CD8-positive, alpha-beta memory T cell (primary cell): ENCODE data around the gene COL2A1. TPM values are rescaled to one million over a fixed set of nuclear protein-coding genes. Genes with fewer than 3 reads are reported as not detected.

Experiments used
- CTCF ChIA-PET: fragments of 350-600 bp; sonication (Branson Sonifier 250); formaldehyde crosslinking; loops from one replicate; lab custom pipeline; 2021; ENCODE audit warnings: antibody characterized with exemption; lab: Charles Lee
- POLR2A ChIA-PET: fragments of 350-600 bp; sonication (Branson Sonifier 250); formaldehyde crosslinking; loops from one replicate; lab custom pipeline; 2021; ENCODE audit warnings: antibody characterized with exemption; lab: Charles Lee
- DNase-seq, 5 donors: peaks; one replicate each; pipeline versions ENCODE4 v3.0.0 to v3.0.0-alpha.2; 2020 to 2022; ENCODE audit warnings: mixed read lengths in 1 of 5
- H3K27ac ChIP-seq: one replicate; pipeline ENCODE4 v1.7.0; 2013; ENCODE audit warnings: low read depth, mild to moderate bottlenecking, low read length, moderate library complexity
- H3K27me3 ChIP-seq: 2 replicates; pipeline ENCODE4 v1.7.0; 2013; ENCODE audit warnings: low read length, mild to moderate bottlenecking; ENCODE audit not compliant: insufficient read depth, poor library complexity, severe bottlenecking
- H3K36me3 ChIP-seq: 2 replicates; pipeline ENCODE4 v1.7.0; 2013; ENCODE audit warnings: mild to moderate bottlenecking, low read length, moderate library complexity; ENCODE audit not compliant: insufficient read depth
- H3K4me1 ChIP-seq: 2 replicates; pipeline ENCODE4 v1.7.0; 2013; ENCODE audit warnings: mild to moderate bottlenecking, low read length, moderate library complexity; ENCODE audit not compliant: insufficient read depth
- H3K4me3 ChIP-seq: 2 replicates; pipeline ENCODE4 v1.7.0; 2013; ENCODE audit warnings: mild to moderate bottlenecking, low read length
- H3K9me3 ChIP-seq: 2 replicates; pipeline ENCODE4 v1.7.0; 2013; ENCODE audit warnings: mild to moderate bottlenecking, low read length
- H3K27ac Mint-ChIP-seq, 8 donors: one replicate each; pipeline ENCODE4 v1.8.0; 2020 to 2021; ENCODE audit warnings: mixed read lengths in 8 of 8, mild to moderate bottlenecking in 6 of 8, inconsistent platforms in 3 of 8, moderate library complexity in 3 of 8
- H3K27me3 Mint-ChIP-seq, 2 donors: one replicate each; pipeline ENCODE4 v1.8.0; 2020 to 2021; ENCODE audit warnings: mixed read lengths in 2 of 2, mild to moderate bottlenecking in 1 of 2, moderate library complexity in 1 of 2
- H3K36me3 Mint-ChIP-seq, 3 donors: one replicate each; pipeline ENCODE4 v1.8.0; 2020 to 2021; ENCODE audit warnings: mixed read lengths in 3 of 3, inconsistent platforms in 1 of 3, mild to moderate bottlenecking in 1 of 3
- H3K4me1 Mint-ChIP-seq, 3 donors: one replicate each; pipeline ENCODE4 v1.8.0; 2020 to 2021; ENCODE audit warnings: mixed read lengths in 3 of 3, inconsistent platforms in 1 of 3, mild to moderate bottlenecking in 1 of 3
- H3K4me3 Mint-ChIP-seq, 7 donors: one replicate each; pipeline ENCODE4 v1.8.0; 2020 to 2021; ENCODE audit warnings: mixed read lengths in 7 of 7, mild to moderate bottlenecking in 6 of 7, moderate library complexity in 4 of 7, inconsistent platforms in 2 of 7
- H3K9me3 Mint-ChIP-seq, 5 donors: one replicate each; pipeline ENCODE4 v1.8.0; 2020 to 2022; ENCODE audit warnings: mixed read lengths in 5 of 5, mild to moderate bottlenecking in 3 of 5, moderate library complexity in 2 of 5, inconsistent platforms in 1 of 5
- polyA plus RNA-seq: library from polyadenylated mRNA; unstranded; fragments of 300-500 nt; fragmentation: Illumina TruSeq; gene quantifications from one replicate; pipeline ENCODE4 v1.2.3, GENCODE V29; 2021
- total RNA-seq, 2 experiments: library from RNA; stranded (reverse); gene quantifications; one replicate each; pipeline ENCODE4 v1.2.3, GENCODE V29; 2021

COL2A1 gene
- total and polyA plus RNA-seq, 3 experiments from 2014 or later: not detected

DNA sequence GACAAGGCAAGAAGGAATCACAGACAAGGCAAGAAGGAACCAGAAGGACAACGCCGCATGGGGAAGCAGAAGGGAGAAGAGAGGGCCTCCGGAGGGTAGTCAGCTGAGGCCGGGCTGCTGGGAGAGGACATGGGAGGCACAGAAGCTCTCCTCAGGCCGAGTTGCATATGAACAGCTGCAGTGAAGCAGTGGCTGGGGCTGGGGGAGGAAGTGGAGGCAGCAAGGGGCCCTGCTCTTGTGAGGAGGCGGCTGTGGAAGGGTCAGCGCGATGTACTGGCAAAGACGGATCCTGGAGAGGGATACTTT is 62.8 kb downstream of the COL2A1 start:
- Mint-ChIP-seq H3K27me3 (peaks cover 18 to 24% of the 10 kb centered on the region in 2 donors), H3K36me3 (no peaks in the 10 kb centered on the region), H3K27ac (no peak overlapping the region), H3K9me3 (no peaks in the 10 kb centered on the region), H3K4me3 (no peak overlapping the region), H3K4me1 (peaks cover 0 to 9% (median 7%) of the 10 kb centered on the region in 3 donors)
- Histone ChIP-seq H3K27ac (no peak overlapping the region), H3K36me3 (no peaks in the 10 kb centered on the region), H3K4me1 (no peaks in the 10 kb centered on the region), H3K4me3 (no peak overlapping the region), H3K9me3 (no peaks in the 10 kb centered on the region), H3K27me3 (no peaks in the 10 kb centered on the region)
- ChIA-PET POLR2A (no interaction called here), CTCF (interaction anchor here (1.4 kb wide), 1 partner anchor 22 kb away, joined by 4 read pairs; the partner anchor contains the start of gene TMEM106C)
- DNase-seq: no peak

DNA sequence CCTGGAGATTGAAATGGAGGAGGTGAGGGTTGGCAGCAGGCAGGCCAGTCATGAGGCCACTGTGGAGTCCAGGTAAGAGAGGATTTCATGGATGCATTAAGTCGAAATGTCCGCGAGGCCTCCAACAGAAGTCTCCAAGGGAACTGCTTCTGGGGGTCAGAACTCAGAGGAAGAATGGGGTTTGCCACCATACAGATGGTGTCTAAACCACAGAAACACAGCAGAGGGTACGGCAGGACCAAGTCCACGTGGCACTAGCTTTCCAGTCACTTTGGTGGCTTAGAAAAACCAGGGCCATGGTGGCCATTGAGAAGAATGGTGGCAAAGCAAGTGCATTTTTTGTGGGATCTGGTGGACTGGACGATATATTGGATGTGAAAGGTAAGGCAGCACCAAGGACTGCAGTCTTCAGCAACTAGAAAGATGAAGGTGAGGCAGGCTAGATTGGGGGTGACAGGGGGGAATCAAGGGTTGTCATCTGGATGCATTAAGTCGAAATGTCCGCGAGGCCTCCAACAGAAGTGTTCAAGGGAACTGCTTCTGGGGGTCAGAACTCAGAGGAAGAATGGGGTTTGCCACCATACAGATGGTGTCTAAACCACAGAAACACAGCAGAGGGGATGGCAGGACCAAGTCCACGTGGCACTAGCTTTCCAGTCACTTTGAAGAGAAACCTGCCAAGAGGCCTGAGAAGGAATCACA is 63.4 kb downstream of the COL2A1 start:
- POLR2A ChIA-PET: no interaction called here
- H3K36me3 Mint-ChIP-seq: no peaks in the 10 kb centered on the region
- DNase-seq: no peak
- Histone ChIP-seq H3K4me3 (no peak overlapping the region), H3K27ac (no peak overlapping the region), H3K27me3 (no peaks in the 10 kb centered on the region), H3K9me3 (no peaks in the 10 kb centered on the region), H3K4me1 (no peaks in the 10 kb centered on the region), H3K36me3 (no peaks in the 10 kb centered on the region)
- H3K4me3 Mint-ChIP-seq: no peak overlapping the region
- peaks cover 18 to 24% of the 10 kb centered on the region in 2 donors for H3K27me3 Mint-ChIP-seq
- peaks cover 0 to 9% (median 7%) of the 10 kb centered on the region in 3 donors for H3K4me1 Mint-ChIP-seq
- H3K9me3 Mint-ChIP-seq: no peaks in the 10 kb centered on the region
- CTCF ChIA-PET: interaction anchor here (1.4 kb wide), 1 partner anchor 22 kb away, joined by 4 read pairs; the partner anchor contains the start of gene TMEM106C
- H3K27ac Mint-ChIP-seq: peak overlapping the region in 1 of 8 donors; percentile 32

DNA sequence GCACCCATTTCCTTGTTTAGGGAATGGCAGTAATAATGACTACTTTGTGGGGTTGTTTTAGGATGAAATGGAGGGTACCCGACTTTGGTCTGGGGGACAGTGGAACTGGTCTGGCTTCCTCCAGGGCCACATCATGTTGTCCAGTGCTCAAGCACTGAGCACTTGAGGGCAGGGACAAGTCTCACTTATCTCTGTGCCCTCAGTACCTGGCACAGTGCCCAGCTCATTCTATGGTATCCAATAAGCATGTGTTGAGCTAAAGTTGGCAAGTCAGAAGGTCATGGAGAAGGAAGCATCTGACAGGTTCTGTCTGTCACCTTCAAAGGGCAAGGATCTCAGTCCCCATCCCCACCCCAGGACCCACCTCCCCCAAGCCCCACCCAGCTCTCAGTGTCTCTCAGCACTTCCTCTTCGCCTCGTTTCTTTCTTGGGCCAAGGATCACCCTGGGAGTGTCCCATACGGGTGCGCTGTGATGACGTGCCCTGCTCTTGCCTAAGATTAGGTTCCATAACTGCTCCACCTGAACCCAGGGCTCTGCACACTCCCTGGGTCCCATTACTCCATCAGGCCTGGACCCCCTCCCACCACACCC is 65.2 kb downstream of the COL2A1 start:
- Mint-ChIP-seq H3K4me1 (peaks cover 0 to 9% (median 7%) of the 10 kb centered on the region in 3 donors), H3K27ac (no peak overlapping the region), H3K27me3 (peaks cover 12 to 24% of the 10 kb centered on the region in 2 donors), H3K36me3 (no peaks in the 10 kb centered on the region), H3K4me3 (no peak overlapping the region), H3K9me3 (no peaks in the 10 kb centered on the region)
- CTCF ChIA-PET: interaction anchor here (1.1 kb wide), 1 partner anchor 24 kb away, joined by 3 read pairs; the partner anchor contains the start of gene TMEM106C
- Histone ChIP-seq H3K36me3 (no peaks in the 10 kb centered on the region), H3K9me3 (no peaks in the 10 kb centered on the region), H3K4me3 (no peak overlapping the region), H3K4me1 (no peaks in the 10 kb centered on the region), H3K27me3 (no peaks in the 10 kb centered on the region), H3K27ac (no peak overlapping the region)
- POLR2A ChIA-PET: no interaction called here
- DNase-seq: no peak

DNA sequence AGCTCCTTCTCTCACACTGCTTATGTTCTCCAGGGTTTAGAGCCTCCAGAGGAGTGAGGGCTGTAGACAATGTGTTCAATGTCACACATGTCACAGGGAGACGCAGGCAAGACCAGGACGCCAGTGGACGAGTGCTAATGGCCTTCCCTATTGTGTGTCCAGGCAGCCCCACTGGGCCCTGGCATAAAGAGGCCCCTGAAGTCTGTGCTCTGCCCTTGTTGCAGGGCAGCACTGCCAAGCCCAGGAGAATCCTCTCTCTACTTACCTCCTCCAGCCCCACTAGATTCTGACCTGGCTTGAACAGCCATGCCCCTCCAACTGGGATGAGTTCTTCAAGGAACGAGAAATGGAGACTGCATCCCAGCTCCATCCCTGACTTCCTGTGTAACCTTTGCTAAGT is 65.7 kb downstream of the COL2A1 start:
- CTCF ChIA-PET: interaction anchor here (1.1 to 1.5 kb wide), 2 partner anchors 10 to 25 kb away, joined by 3 to 10 read pairs; partner anchors contain the start of gene TMEM106C
- Histone ChIP-seq H3K9me3 (no peaks in the 10 kb centered on the region), H3K36me3 (no peaks in the 10 kb centered on the region), H3K4me1 (no peaks in the 10 kb centered on the region), H3K27me3 (no peaks in the 10 kb centered on the region), H3K27ac (no peak overlapping the region), H3K4me3 (no peak overlapping the region)
- peak overlapping the region in 1 of 8 donors; percentile 26 for H3K27ac Mint-ChIP-seq
- no peak for DNase-seq
- H3K27me3 Mint-ChIP-seq: peaks cover 12 to 23% of the 10 kb centered on the region in 2 donors
- no peak overlapping the region for H3K4me3 Mint-ChIP-seq
- POLR2A ChIA-PET: no interaction called here
- no peaks in the 10 kb centered on the region for H3K9me3 Mint-ChIP-seq
- peaks cover 0 to 9% (median 7%) of the 10 kb centered on the region in 3 donors for H3K4me1 Mint-ChIP-seq
- H3K36me3 Mint-ChIP-seq: no peaks in the 10 kb centered on the region

DNA sequence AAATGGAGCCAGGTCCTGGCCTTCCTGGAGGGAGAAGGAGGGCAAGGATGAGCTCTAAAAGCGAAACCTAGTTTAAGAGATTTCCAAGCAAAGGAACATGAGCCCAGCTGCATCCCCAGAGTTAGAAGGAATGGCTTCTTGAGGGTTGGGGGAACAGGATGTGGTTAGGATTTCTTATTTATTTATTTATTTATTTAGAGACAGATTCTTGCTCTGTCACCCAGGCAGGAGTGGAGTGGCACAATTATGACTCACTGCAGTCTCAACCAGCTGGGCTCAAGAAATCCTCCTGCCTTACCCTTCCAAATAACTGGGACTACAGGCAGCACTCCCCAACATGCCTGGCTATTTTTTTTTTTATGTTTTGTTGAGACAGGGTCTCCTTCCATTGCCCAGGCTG is 66.2 kb downstream of the COL2A1 start:
- DNase-seq: no peak
- H3K27ac ChIP-seq: no peak overlapping the region
- no peak overlapping the region for H3K4me3 ChIP-seq
- Mint-ChIP-seq H3K36me3 (no peaks in the 10 kb centered on the region), H3K27me3 (peaks cover 12 to 18% of the 10 kb centered on the region in 2 donors), H3K4me3 (no peak overlapping the region), H3K9me3 (no peaks in the 10 kb centered on the region), H3K27ac (no peak overlapping the region), H3K4me1 (peaks cover 0 to 9% (median 7%) of the 10 kb centered on the region in 3 donors)
- no peaks in the 10 kb centered on the region for H3K9me3 ChIP-seq
- H3K27me3 ChIP-seq: no peaks in the 10 kb centered on the region
- no peaks in the 10 kb centered on the region for H3K36me3 ChIP-seq
- no peaks in the 10 kb centered on the region for H3K4me1 ChIP-seq
- CTCF ChIA-PET: interaction anchor here (1.1 to 1.5 kb wide), 2 partner anchors 11 to 25 kb away, joined by 3 to 10 read pairs; partner anchors contain the start of gene TMEM106C
- POLR2A ChIA-PET: no interaction called here

DNA sequence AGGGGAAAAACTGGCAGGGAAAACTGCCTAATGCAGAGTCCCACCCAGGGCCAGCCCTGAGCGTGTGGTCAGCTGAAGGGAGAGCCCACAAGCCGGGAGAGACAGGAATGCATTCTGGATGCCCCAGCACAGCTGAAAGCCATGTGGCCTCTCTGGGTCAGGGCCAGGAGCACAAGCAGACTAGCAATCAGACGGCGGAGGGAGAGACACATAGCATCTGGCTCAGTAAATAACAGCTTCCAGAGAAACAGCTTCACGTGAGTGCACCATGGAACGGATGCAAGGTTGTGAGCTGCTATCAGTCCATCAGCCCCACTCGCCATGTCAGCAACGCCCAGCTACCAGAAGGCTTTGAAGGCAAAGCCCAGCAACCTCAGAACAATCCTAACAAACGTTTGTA is 69.1 kb downstream of the COL2A1 start:
- Mint-ChIP-seq H3K36me3 (no peaks in the 10 kb centered on the region), H3K27me3 (peaks cover 2 to 22% of the 10 kb centered on the region in 2 donors), H3K4me3 (no peak overlapping the region), H3K4me1 (no peaks in the 10 kb centered on the region), H3K27ac (no peak overlapping the region), H3K9me3 (no peaks in the 10 kb centered on the region)
- Histone ChIP-seq H3K27me3 (no peaks in the 10 kb centered on the region), H3K9me3 (no peaks in the 10 kb centered on the region), H3K36me3 (no peaks in the 10 kb centered on the region), H3K27ac (no peak overlapping the region), H3K4me1 (no peaks in the 10 kb centered on the region), H3K4me3 (no peak overlapping the region)
- CTCF ChIA-PET: no interaction called here
- POLR2A ChIA-PET: no interaction called here
- DNase-seq: no peak

DNA sequence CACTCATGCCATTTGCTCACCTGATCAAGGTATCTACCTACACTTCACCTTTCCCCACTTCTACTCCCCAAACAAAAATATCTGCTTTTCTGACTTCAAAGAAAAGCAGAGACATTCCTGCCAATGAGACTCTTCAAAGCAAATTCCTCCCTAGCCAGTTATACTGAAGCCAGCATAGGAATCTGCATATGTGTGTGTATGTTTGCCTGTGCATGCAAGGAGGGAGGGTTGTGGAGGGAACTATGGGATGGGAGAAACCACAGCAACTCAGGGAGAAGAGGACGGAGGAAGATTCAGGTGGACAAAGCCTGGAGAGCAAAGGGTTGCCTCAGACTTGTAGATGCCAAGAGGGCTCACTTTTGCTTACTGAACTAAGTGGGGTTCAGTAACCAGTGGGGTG is 73.1 kb downstream of the COL2A1 start:
- POLR2A ChIA-PET: no interaction called here
- Mint-ChIP-seq H3K4me1 (no peaks in the 10 kb centered on the region), H3K27ac (no peak overlapping the region), H3K27me3 (peaks cover 5 to 21% of the 10 kb centered on the region in 2 donors), H3K9me3 (no peaks in the 10 kb centered on the region), H3K4me3 (no peak overlapping the region), H3K36me3 (no peaks in the 10 kb centered on the region)
- Histone ChIP-seq H3K9me3 (no peaks in the 10 kb centered on the region), H3K27ac (no peak overlapping the region), H3K27me3 (peaks cover 6% of the 10 kb centered on the region), H3K36me3 (no peaks in the 10 kb centered on the region), H3K4me3 (no peak overlapping the region), H3K4me1 (no peaks in the 10 kb centered on the region)
- CTCF ChIA-PET: no interaction called here
- DNase-seq: no peak

DNA sequence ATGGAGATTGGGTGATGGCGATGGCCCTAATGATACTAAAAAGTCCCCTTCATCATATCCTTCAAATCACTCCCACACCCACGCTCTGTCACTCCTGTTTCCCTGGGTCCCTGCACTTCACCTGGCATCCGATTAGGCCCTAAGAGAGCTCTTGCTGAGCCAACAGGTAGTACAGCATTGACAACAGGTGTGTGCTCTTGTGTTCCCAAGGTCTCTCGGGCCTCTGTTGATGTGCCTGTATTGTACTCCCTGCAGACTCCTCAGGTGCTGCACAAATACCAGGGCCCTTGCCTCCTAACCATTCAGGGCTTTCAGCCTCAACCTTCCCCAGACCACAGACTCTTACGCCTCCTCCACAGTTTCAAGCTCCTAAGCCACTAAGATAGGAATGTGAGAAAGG is 73.6 kb downstream of the COL2A1 start:
- Histone ChIP-seq H3K4me3 (no peak overlapping the region), H3K4me1 (no peaks in the 10 kb centered on the region), H3K36me3 (no peaks in the 10 kb centered on the region), H3K27ac (no peak overlapping the region), H3K27me3 (peaks cover 6% of the 10 kb centered on the region), H3K9me3 (no peaks in the 10 kb centered on the region)
- Mint-ChIP-seq H3K9me3 (no peaks in the 10 kb centered on the region), H3K4me1 (no peaks in the 10 kb centered on the region), H3K27ac (no peak overlapping the region), H3K4me3 (no peak overlapping the region), H3K36me3 (no peaks in the 10 kb centered on the region), H3K27me3 (peaks cover 5 to 21% of the 10 kb centered on the region in 2 donors)
- no peak for DNase-seq
- ChIA-PET CTCF (interaction anchor here (1.2 kb wide), 1 partner anchor 14 kb away, joined by 4 read pairs; no protein-coding TSS in a partner anchor), POLR2A (no interaction called here)
